K562 (cell line): ENCODE results near the gene TRIM38. TPM values are rescaled to one million over a fixed set of nuclear protein-coding genes. Genes with fewer than 3 reads are reported as not detected.
A peak's percentile ranks its signal among the peaks of the same experiment; 100 is the strongest.

Experiments
- DACH1 ChIP-seq: fragments of 450-650 bp; IDR thresholded peaks from 2 replicates; pipeline ENCODE4 v1.6.1; 2018; ENCODE audit not compliant: partially characterized antibody
- FOXK1 ChIP-seq: sonication (generic); formaldehyde crosslinking; IDR thresholded peaks from 2 replicates; pipeline ENCODE4 v1.8.0; 2022; ENCODE audit warnings: missing genetic modification reagents, mild to moderate bottlenecking, borderline replicate concordance
- HMG20A ChIP-seq: fragments of 450-650 bp; formaldehyde crosslinking; conservative IDR thresholded peaks from 2 replicates; pipeline ENCODE4 v1.4.0; 2020; ENCODE audit warnings: mild to moderate bottlenecking, mixed read lengths
- LCOR ChIP-seq: sonication (generic); formaldehyde crosslinking; IDR thresholded peaks from 2 replicates; pipeline ENCODE4 v1.8.0; 2022; ENCODE audit warnings: mild to moderate bottlenecking, missing genetic modification reagents
- MAZ ChIP-seq, 2 experiments: fragments of 450-650 bp in 1 of 2; sonication (generic) in 1 of 2; formaldehyde crosslinking; IDR thresholded peaks in 1 of 2; conservative IDR thresholded peaks in 1 of 2; 2 replicates each; pipeline versions ENCODE4 v1.4.0 to v1.5.0; 2020; ENCODE audit warnings: mild to moderate bottlenecking in 1 of 2, missing genetic modification reagents in 1 of 2
- PHB2 ChIP-seq: fragments of 450-650 bp; IDR thresholded peaks from 2 replicates; pipeline ENCODE4 v1.6.1; 2017; ENCODE audit warnings: low read depth
- RB1 ChIP-seq: fragments of 450-650 bp; IDR thresholded peaks from 2 replicates; pipeline ENCODE4 v1.6.1; 2017; ENCODE audit warnings: low read depth, mild to moderate bottlenecking
- SMAD2 ChIP-seq: fragments of 150-350 bp; IDR thresholded peaks from 2 replicates; pipeline ENCODE4 v1.6.1; 2014; ENCODE audit warnings: low read depth, mild to moderate bottlenecking, low read length
- SMARCA4 ChIP-seq: fragments of 450-650 bp; IDR thresholded peaks from 2 replicates; pipeline ENCODE4 v1.6.1; 2016
- TSC22D4 ChIP-seq: fragments of 450-650 bp; IDR thresholded peaks from 2 replicates; pipeline ENCODE4 v1.6.1; 2016; ENCODE audit warnings: missing genetic modification characterization, missing biosample characterization, control low read depth
- polyA plus RNA-seq, 8 experiments: library from polyadenylated mRNA; depleted of rRNA in 4 of 8; stranded (reverse) in 5 of 8; unstranded in 3 of 8; fragments of >200 nt; fragmentation: Nextera tagmentation in 2 of 8; fragmentation: Illumina TruSeq in 1 of 8; extraction: Ambion mirVana in 2 of 8; extraction: Trizol in 1 of 8; gene quantifications; 2 replicates each; pipeline versions ENCODE4 v1.2.1 to v1.2.3, GENCODE V29; 2011 to 2014; ENCODE audit warnings: inconsistent platforms in 1 of 8, missing spikeins in 1 of 8
- total RNA-seq, 7 experiments: library from RNA; depleted of rRNA in 6 of 7; stranded (reverse); fragments of >200 nt in 6 of 7; fragmentation: Illumina TruSeq in 2 of 7; extraction: Trizol in 2 of 7; gene quantifications; 2 replicates each; pipeline versions ENCODE4 v1.2.1 to v1.2.3, GENCODE V29; 2011 to 2021; ENCODE audit warnings: low replicate concordance in 1 of 7
- TF ChIP-seq, protein P1 (sequence below), 2 experiments: fragments of 200-800 bp in 1 of 2; sonication (Bioruptor generic) in 1 of 2; sonication (generic) in 1 of 2; formaldehyde crosslinking in 1 of 2; IDR thresholded peaks in 1 of 2; conservative IDR thresholded peaks in 1 of 2; 2 replicates each; pipeline versions ENCODE4 v1.5.0 to v1.6.1; 2016 to 2020; ENCODE audit warnings: missing compliant biosample characterization in 1 of 2, missing genetic modification characterization in 1 of 2, missing genetic modification reagents in 1 of 2
- TF ChIP-seq, protein P2 (sequence below): fragments of 250-450 bp; sonication (Bioruptor Pico); IDR thresholded peaks from 2 replicates; pipeline ENCODE4 v1.8.0; 2021; ENCODE audit warnings: moderate library complexity, mild to moderate bottlenecking, inconsistent platforms
- TF ChIP-seq, protein P3 (sequence below): fragments of 250-450 bp; sonication (Bioruptor Pico); IDR thresholded peaks from 2 replicates; pipeline ENCODE4 v1.8.0; 2021; ENCODE audit warnings: mild to moderate bottlenecking, moderate library complexity
- TF ChIP-seq, protein P4 (sequence below), 2 experiments: fragments of 450-650 bp; conservative IDR thresholded peaks; 2 replicates each; pipeline ENCODE4 v1.6.1; 2017; ENCODE audit warnings: mild to moderate bottlenecking in 2 of 2, moderate library complexity in 2 of 2
- TF ChIP-seq, protein P5 (sequence below): fragments of 250-450 bp; sonication (Bioruptor Pico); IDR thresholded peaks from 2 replicates; pipeline ENCODE4 v1.9.0; 2021; ENCODE audit warnings: mild to moderate bottlenecking, inconsistent platforms
- TF ChIP-seq, protein P6 (sequence below): sonication (generic); formaldehyde crosslinking; IDR thresholded peaks from 2 replicates; pipeline ENCODE4 v1.5.0; 2020; ENCODE audit warnings: missing genetic modification reagents

The TRIM38 gene
- total and polyA plus RNA-seq, 9 of the 15 experiments (the other 6 are each of a cell fraction or from before 2014, with no cell fraction given), result 1.7 to 6.7 (median 6.3) TPM

DNA sequence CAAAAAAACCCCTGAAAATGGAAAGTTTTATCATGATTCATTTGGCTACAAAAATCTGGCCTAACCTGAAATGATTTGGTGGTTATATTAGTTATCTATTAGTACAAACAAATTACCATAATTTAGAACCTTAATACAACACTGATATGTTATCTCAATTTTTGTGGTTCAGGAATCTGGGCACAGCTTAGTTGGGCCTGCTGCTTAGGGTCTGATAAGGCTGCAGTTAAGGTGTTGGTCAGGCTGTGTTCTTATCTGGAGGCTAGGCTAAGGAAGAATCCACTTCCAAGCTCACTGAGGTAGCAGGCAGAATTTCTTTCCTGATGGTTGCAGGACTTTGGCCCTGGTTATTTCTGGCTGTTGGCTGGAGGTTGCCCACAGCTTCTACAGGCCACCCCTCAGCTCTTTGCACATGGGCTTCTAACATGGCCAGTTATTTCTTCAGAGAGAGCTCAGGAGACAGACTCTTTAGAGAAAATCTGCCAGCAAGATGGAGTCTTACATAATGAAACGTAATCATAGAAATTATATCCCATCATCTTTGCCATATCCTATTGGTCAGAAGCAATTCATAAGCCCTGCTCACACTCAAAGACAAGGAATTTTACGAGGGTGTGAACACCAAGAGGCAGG, 11.4 kb downstream of the TRIM38 start (continued):
- TF ChIP-seq LCOR (CRISPR knock-in tag) (0 out of 2 replicates have a peak, but pooled peaks have one; percentile 46), HMG20A (peak; percentile 98), MAZ (CRISPR knock-in tag; conservative IDR thresholded peaks at IDR 0.05 in 1 of 2, IDR thresholded peaks at IDR 0.05 in 1 of 2) (no peak), SMARCA4 (peak; percentile 82), DACH1 (peak; percentile 95), SMAD2 (no peak), TSC22D4 (tag) (no peak), PHB2 (peak; percentile 49; the same call in 1 of the 2 replicates), FOXK1 (no peak), RB1 (peak; percentile 31; the same call in 1 of the 2 replicates)
- TF ChIP-seq, protein P1, sequence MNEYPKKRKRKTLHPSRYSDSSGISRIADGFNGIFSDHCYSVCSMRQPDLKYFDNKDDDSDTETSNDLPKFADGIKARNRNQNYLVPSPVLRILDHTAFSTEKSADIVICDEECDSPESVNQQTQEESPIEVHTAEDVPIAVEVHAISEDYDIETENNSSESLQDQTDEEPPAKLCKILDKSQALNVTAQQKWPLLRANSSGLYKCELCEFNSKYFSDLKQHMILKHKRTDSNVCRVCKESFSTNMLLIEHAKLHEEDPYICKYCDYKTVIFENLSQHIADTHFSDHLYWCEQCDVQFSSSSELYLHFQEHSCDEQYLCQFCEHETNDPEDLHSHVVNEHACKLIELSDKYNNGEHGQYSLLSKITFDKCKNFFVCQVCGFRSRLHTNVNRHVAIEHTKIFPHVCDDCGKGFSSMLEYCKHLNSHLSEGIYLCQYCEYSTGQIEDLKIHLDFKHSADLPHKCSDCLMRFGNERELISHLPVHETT (CRISPR knock-in tag; conservative IDR thresholded peaks at IDR 0.05 in 1 of 2, IDR thresholded peaks at IDR 0.05 in 1 of 2), result 0 out of 4 replicates have a peak, but pooled peaks of 1 of the 2 experiments have one; percentile 31
- TF ChIP-seq, protein P2, sequence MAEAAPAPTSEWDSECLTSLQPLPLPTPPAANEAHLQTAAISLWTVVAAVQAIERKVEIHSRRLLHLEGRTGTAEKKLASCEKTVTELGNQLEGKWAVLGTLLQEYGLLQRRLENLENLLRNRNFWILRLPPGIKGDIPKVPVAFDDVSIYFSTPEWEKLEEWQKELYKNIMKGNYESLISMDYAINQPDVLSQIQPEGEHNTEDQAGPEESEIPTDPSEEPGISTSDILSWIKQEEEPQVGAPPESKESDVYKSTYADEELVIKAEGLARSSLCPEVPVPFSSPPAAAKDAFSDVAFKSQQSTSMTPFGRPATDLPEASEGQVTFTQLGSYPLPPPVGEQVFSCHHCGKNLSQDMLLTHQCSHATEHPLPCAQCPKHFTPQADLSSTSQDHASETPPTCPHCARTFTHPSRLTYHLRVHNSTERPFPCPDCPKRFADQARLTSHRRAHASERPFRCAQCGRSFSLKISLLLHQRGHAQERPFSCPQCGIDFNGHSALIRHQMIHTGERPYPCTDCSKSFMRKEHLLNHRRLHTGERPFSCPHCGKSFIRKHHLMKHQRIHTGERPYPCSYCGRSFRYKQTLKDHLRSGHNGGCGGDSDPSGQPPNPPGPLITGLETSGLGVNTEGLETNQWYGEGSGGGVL (CRISPR knock-in tag), result no peak
- TF ChIP-seq, protein P3, sequence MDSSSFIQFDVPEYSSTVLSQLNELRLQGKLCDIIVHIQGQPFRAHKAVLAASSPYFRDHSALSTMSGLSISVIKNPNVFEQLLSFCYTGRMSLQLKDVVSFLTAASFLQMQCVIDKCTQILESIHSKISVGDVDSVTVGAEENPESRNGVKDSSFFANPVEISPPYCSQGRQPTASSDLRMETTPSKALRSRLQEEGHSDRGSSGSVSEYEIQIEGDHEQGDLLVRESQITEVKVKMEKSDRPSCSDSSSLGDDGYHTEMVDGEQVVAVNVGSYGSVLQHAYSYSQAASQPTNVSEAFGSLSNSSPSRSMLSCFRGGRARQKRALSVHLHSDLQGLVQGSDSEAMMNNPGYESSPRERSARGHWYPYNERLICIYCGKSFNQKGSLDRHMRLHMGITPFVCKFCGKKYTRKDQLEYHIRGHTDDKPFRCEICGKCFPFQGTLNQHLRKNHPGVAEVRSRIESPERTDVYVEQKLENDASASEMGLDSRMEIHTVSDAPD (CRISPR knock-in tag), result no peak
- TF ChIP-seq, protein P4, sequence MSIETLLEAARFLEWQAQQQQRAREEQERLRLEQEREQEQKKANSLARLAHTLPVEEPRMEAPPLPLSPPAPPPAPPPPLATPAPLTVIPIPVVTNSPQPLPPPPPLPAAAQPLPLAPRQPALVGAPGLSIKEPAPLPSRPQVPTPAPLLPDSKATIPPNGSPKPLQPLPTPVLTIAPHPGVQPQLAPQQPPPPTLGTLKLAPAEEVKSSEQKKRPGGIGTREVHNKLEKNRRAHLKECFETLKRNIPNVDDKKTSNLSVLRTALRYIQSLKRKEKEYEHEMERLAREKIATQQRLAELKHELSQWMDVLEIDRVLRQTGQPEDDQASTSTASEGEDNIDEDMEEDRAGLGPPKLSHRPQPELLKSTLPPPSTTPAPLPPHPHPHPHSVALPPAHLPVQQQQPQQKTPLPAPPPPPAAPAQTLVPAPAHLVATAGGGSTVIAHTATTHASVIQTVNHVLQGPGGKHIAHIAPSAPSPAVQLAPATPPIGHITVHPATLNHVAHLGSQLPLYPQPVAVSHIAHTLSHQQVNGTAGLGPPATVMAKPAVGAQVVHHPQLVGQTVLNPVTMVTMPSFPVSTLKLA (conservative IDR thresholded peaks at IDR 0.05), result peak in 1 of 2 experiments; percentile 54; a peak in 1 of 4 replicates
- TF ChIP-seq, protein P5, sequence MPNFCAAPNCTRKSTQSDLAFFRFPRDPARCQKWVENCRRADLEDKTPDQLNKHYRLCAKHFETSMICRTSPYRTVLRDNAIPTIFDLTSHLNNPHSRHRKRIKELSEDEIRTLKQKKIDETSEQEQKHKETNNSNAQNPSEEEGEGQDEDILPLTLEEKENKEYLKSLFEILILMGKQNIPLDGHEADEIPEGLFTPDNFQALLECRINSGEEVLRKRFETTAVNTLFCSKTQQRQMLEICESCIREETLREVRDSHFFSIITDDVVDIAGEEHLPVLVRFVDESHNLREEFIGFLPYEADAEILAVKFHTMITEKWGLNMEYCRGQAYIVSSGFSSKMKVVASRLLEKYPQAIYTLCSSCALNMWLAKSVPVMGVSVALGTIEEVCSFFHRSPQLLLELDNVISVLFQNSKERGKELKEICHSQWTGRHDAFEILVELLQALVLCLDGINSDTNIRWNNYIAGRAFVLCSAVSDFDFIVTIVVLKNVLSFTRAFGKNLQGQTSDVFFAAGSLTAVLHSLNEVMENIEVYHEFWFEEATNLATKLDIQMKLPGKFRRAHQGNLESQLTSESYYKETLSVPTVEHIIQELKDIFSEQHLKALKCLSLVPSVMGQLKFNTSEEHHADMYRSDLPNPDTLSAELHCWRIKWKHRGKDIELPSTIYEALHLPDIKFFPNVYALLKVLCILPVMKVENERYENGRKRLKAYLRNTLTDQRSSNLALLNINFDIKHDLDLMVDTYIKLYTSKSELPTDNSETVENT, result no peak
- TF ChIP-seq, protein P6, sequence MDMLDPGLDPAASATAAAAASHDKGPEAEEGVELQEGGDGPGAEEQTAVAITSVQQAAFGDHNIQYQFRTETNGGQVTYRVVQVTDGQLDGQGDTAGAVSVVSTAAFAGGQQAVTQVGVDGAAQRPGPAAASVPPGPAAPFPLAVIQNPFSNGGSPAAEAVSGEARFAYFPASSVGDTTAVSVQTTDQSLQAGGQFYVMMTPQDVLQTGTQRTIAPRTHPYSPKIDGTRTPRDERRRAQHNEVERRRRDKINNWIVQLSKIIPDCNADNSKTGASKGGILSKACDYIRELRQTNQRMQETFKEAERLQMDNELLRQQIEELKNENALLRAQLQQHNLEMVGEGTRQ (CRISPR knock-in tag), result no peak
